Lower leg skin (tissue), 3 donors: ENCODE results near the gene YTHDC1.

Experiments
- POLR2A ChIP-seq, 2 donors: fragments of 450-650 bp; IDR thresholded peaks; one replicate each; pipeline ENCODE4 v1.6.1; 2016 to 2017; ENCODE audit warnings: antibody characterized with exemption in 2 of 2, mild to moderate bottlenecking in 1 of 2, moderate library complexity in 1 of 2
- TF ChIP-seq, protein P1 (sequence below), 3 donors: fragments of 450-650 bp; IDR thresholded peaks; one replicate each; pipeline ENCODE4 v1.5.1; 2016; ENCODE audit warnings: antibody characterized with exemption in 3 of 3, mild to moderate bottlenecking in 3 of 3, moderate library complexity in 2 of 3

- TF ChIP-seq, protein P1, sequence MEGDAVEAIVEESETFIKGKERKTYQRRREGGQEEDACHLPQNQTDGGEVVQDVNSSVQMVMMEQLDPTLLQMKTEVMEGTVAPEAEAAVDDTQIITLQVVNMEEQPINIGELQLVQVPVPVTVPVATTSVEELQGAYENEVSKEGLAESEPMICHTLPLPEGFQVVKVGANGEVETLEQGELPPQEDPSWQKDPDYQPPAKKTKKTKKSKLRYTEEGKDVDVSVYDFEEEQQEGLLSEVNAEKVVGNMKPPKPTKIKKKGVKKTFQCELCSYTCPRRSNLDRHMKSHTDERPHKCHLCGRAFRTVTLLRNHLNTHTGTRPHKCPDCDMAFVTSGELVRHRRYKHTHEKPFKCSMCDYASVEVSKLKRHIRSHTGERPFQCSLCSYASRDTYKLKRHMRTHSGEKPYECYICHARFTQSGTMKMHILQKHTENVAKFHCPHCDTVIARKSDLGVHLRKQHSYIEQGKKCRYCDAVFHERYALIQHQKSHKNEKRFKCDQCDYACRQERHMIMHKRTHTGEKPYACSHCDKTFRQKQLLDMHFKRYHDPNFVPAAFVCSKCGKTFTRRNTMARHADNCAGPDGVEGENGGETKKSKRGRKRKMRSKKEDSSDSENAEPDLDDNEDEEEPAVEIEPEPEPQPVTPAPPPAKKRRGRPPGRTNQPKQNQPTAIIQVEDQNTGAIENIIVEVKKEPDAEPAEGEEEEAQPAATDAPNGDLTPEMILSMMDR (IDR thresholded peaks at IDR 0.05) = no peak
- no peak for TF ChIP-seq POLR2A (IDR thresholded peaks at IDR 0.05)
Observed at GRCh38 chr4:68344049-68344448, 5.8 kb downstream of the YTHDC1 start.
